Loucy (cell line): Measurements from ENCODE around the gene KCTD6.

Source experiments
- EZH2phosphoT487 ChIP-seq: fragments of 200-600 bp; IDR thresholded peaks from 2 replicates; pipeline ENCODE4 v1.6.1; 2018; ENCODE audit warnings: antibody characterized with exemption, mild to moderate bottlenecking, moderate library complexity, borderline replicate concordance
- TF ChIP-seq, protein P1 (sequence below): fragments of 200-600 bp; sonication (generic); conservative IDR thresholded peaks from 2 replicates; pipeline ENCODE4 v1.5.1; 2014; ENCODE audit warnings: mild to moderate bottlenecking, antibody characterized with exemption, low read length

DNA sequence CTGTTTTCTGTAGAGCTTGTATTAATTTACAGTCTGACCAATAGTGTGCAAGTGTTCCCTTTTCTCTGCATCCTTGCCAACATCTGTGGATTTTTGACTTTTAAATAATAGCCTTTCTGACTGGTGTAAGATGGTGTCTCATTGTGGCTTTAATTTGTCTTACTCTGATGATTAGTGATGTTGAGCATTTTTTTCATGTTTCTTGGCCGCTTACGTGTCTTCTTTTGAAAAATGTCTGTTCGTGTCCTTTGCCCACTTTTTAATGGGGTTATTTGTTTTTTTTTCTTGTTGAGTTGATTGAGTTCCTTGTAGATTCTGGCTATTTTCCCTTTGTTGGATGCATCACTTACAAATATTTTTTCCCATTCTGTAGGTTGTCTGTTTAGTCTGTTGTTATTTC is 52.6 kb downstream of the KCTD6 start:
- TF ChIP-seq, protein P1, sequence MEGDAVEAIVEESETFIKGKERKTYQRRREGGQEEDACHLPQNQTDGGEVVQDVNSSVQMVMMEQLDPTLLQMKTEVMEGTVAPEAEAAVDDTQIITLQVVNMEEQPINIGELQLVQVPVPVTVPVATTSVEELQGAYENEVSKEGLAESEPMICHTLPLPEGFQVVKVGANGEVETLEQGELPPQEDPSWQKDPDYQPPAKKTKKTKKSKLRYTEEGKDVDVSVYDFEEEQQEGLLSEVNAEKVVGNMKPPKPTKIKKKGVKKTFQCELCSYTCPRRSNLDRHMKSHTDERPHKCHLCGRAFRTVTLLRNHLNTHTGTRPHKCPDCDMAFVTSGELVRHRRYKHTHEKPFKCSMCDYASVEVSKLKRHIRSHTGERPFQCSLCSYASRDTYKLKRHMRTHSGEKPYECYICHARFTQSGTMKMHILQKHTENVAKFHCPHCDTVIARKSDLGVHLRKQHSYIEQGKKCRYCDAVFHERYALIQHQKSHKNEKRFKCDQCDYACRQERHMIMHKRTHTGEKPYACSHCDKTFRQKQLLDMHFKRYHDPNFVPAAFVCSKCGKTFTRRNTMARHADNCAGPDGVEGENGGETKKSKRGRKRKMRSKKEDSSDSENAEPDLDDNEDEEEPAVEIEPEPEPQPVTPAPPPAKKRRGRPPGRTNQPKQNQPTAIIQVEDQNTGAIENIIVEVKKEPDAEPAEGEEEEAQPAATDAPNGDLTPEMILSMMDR, result no peak
- TF ChIP-seq EZH2phosphoT487, result no peak
